HL-60 (cell line): ENCODE data around the gene TNRC6A.
A peak's percentile ranks its signal among the peaks of the same experiment; 100 is the strongest.

Experiments
- DNase-seq, 2 experiments: peaks; one replicate each; pipeline ENCODE4 v3.0.0-alpha.2; 2010 to 2020; ENCODE audit warnings: low read depth in 1 of 2, low spot score in 1 of 2
- H3K27ac ChIP-seq: fragments of 250-450 bp; sonication (Bioruptor Pico); replicated peaks from 2 replicates; pipeline ENCODE4 v1.5.1; 2020; ENCODE audit warnings: mild to moderate bottlenecking, moderate library complexity
- H3K27me3 ChIP-seq: fragments of 250-450 bp; sonication (Bioruptor Pico); 2 replicates; pipeline ENCODE4 v1.5.1; 2021; ENCODE audit warnings: mild to moderate bottlenecking, moderate library complexity; ENCODE audit not compliant: insufficient read depth, poor library complexity, severe bottlenecking
- H3K4me3 ChIP-seq: replicated peaks from 2 replicates; pipeline ENCODE4 v1.5.1; 2011; ENCODE audit warnings: mild to moderate bottlenecking, control low read depth, low read length; ENCODE audit not compliant: insufficient read depth
- CTCF ChIP-seq: IDR thresholded peaks from one replicate; pipeline ENCODE4 v1.5.1; 2011; ENCODE audit warnings: low read length, control low read depth, inconsistent platforms; ENCODE audit not compliant: insufficient read depth
- GABPA ChIP-seq: IDR thresholded peaks from 2 replicates; pipeline ENCODE4 v1.6.1; 2012; ENCODE audit warnings: low read depth
- POLR2AphosphoS5 ChIP-seq: IDR thresholded peaks from 2 replicates; pipeline ENCODE4 v1.6.1; 2012; ENCODE audit warnings: low read depth
- REST ChIP-seq: IDR thresholded peaks from 2 replicates; pipeline ENCODE4 v1.6.1; 2012; ENCODE audit warnings: low read depth; ENCODE audit not compliant: insufficient replicate concordance
- SPI1 ChIP-seq: IDR thresholded peaks from 2 replicates; pipeline ENCODE4 v1.6.1; 2012; ENCODE audit warnings: low read depth, mild to moderate bottlenecking, borderline replicate concordance

Gene TNRC6A

GRCh38 chr16:24723663-24724062, 5.8 kb upstream of the TNRC6A start:
- H3K27me3 ChIP-seq, result no peaks in the 10 kb centered on the region
- DNase-seq, result no peak
- H3K4me3 ChIP-seq, result no peak overlapping the region
- no peak overlapping the region for H3K27ac ChIP-seq
- no peak for TF ChIP-seq CTCF
- no peak for TF ChIP-seq REST
- no peak for TF ChIP-seq GABPA
- TF ChIP-seq POLR2AphosphoS5, result no peak
- no peak for TF ChIP-seq SPI1

- no peak for TF ChIP-seq CTCF
- Histone ChIP-seq H3K27me3 (no peaks in the 10 kb centered on the region), H3K27ac (no peak overlapping the region), H3K4me3 (no peak overlapping the region)
- DNase-seq, result no peak
Measured at GRCh38 chr16:24728011-24728410, 1.4 kb upstream of the TNRC6A start.

- no peak for DNase-seq
- no peaks in the 10 kb centered on the region for H3K27me3 ChIP-seq
- peak overlapping the region; percentile 93 for H3K27ac ChIP-seq
- peak overlapping the region; percentile 90 for H3K4me3 ChIP-seq
- TF ChIP-seq REST, result no peak
- TF ChIP-seq GABPA, result no peak
- no peak for TF ChIP-seq POLR2AphosphoS5
- no peak for TF ChIP-seq SPI1
- no peak for TF ChIP-seq CTCF
Measured at GRCh38 chr16:24728891-24729242, 584 bp upstream of the TNRC6A start.

- TF ChIP-seq SPI1 (no peak), POLR2AphosphoS5 (no peak), CTCF (no peak), REST (no peak), GABPA (no peak)
- DNase-seq, result peak in 1 of 2 experiments; percentile 4
- no peaks in the 10 kb centered on the region for H3K27me3 ChIP-seq
- H3K27ac ChIP-seq, result peak overlapping the region; percentile 93
- H3K4me3 ChIP-seq, result peak overlapping the region; percentile 90
Measured at GRCh38 chr16:24729951-24730815, 732 bp downstream of the TNRC6A start.
